AG09319 (cell line): ENCODE measurements around the gene TNKS1BP1.

Source experiments
- DNase-seq: peaks from one replicate; pipeline ENCODE4 v3.0.0-alpha.2; 2010; ENCODE audit warnings: low read depth; ENCODE audit errors: extremely low read depth
- TF ChIP-seq, protein P1 (sequence below): IDR thresholded peaks from 2 replicates; pipeline ENCODE4 v1.5.1; 2011; ENCODE audit warnings: low read depth, mild to moderate bottlenecking, inconsistent platforms, low read length, moderate library complexity

Gene TNKS1BP1

DNA sequence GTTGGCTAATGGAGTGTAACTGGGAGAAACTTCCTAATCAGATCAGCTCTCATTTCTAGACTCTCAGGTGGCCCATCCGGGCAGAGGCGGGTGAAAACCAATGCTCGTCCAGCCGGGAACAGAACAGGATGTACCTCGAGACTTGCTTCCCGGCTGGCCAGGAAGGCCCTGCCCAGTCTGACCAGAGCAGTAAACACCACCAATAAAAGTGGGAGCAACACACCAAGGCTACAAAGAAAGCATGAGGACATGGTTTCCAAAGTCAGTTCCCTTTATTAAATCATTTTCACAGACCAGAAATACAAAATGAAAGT, 940 bp upstream of the TNKS1BP1 start:
- TF ChIP-seq, protein P1, sequence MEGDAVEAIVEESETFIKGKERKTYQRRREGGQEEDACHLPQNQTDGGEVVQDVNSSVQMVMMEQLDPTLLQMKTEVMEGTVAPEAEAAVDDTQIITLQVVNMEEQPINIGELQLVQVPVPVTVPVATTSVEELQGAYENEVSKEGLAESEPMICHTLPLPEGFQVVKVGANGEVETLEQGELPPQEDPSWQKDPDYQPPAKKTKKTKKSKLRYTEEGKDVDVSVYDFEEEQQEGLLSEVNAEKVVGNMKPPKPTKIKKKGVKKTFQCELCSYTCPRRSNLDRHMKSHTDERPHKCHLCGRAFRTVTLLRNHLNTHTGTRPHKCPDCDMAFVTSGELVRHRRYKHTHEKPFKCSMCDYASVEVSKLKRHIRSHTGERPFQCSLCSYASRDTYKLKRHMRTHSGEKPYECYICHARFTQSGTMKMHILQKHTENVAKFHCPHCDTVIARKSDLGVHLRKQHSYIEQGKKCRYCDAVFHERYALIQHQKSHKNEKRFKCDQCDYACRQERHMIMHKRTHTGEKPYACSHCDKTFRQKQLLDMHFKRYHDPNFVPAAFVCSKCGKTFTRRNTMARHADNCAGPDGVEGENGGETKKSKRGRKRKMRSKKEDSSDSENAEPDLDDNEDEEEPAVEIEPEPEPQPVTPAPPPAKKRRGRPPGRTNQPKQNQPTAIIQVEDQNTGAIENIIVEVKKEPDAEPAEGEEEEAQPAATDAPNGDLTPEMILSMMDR = no peak
- DNase-seq = no peak

DNA sequence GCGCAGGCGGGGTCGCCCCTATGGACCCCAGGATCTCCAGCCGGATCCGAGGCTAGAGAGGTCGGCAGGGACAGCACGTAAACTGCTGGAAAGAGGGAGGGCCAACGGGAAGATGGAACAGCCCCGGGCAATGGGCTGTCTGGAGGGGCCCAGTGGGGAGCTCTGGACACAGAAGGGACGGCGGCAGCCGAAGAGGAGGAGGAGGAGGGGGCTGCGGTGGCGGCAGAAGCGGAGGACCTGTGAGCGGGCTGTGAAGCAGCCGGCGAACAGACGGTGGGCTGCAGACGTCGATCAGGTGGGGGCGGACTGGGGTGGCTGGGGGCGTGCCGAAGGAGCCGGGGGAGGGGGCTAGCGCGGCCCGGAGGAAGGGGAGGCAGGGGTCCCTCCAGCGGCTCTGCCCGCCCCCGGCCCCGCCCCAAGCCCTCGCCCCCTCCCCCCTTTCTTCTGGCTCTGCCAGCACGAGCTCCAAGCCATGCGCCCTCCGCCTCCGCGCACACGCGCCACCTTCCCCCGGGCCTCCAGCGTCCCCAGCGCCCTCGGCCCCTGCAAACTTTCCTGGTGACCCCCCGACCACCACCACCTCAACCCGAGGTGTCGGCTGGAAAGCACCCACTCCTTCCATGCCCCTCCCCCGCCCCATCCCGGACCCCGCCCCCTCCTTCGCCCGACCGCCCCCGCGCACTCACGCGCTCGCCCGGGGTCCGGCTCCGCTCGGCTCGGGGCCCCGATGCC, 432 bp downstream of the TNKS1BP1 start:
- no peak for DNase-seq
- TF ChIP-seq, protein P1 = no peak

DNA sequence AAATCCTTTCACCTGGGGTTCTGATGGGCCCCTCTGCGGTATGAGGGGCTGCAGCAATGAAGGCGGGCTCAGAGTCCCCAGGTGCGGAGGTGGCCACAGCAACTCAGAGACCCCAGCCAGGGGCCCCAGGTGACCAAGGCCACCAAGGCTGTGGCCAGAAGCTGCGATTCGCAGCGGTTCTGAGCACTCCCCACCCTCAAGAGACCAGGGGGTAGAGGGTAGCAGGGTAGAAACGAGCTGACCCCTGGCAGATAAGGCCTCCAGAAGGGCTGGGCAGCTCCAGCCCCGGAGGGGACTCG, 948 bp downstream of the TNKS1BP1 start:
- no peak for DNase-seq
- TF ChIP-seq, protein P1 = no peak

DNA sequence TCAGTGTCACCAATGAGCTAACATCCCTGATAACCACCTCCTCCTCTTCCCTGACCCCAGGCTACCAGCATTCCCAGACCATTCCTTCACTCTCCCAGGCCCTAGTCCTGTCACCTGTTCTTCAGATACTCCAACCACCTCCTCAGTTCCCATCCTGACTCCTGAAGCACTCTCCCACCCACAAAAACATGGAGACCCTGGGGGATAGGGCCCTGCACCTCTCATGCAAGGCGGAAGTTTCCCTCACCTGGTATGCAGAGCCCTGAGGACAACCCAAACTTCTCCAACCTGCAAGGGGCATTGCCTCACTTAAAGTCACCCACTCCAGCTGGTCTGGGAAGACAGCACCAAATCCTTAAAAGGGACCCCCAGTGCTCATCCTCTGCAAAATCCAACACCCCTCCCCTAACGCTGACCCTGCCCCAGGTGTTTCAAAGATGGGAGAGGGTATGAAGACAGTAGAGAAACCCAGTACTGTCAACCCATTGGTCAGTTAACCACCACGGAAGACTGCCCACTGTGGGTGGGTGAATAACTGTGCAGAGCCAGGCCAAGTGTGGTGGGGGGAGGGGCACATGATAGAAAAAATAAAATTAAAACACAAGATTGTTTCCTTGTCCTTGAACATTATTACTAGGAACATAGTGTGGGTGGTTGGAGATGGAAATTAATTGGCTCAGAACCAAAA, 1.4 kb downstream of the TNKS1BP1 start:
- no peak for DNase-seq
- TF ChIP-seq, protein P1 = peak; percentile 21

DNA sequence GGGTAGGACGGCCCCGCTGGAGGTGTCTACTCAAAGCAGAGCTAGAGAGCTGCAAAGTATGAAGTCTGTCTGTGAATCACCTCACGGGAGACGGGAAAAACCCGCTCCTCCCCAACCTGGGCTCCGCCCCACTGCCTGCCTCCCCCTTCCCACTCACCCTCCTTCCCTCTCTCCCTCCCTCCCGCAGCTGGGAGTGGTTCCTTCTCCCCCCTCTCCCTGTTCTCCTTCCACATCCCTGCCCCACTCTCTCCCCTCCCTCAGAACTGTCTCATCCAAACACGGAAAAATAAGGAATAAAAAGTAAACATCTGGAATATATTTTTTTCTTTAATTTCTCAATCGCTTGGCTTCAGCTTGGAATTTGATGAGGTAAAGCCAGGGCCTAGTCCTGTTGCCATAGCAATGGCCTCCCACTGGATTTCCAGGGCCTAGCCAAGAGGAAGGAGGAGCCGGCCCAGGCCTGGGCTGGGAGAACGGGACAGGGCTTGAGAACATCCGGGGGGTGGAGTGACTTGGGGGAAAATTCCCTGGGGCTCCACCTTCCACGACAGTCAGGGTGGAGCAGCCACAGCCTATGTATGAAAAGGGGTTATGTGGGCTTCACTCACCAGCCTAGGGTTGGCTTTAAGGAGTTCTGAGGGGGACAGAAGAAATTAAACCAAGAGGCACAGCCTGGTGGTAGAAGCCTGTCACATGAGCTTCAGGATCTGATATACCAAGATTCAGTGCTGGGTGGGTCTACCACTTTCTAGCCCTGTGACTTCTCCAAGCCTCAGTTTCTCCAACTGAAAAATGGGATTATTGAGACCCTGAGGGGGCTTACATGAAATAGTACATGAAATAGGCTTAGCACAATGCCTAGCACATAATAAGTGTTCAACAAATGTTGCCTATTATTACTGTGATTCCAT, 2.2 kb downstream of the TNKS1BP1 start:
- DNase-seq = peak; percentile 97
- TF ChIP-seq, protein P1 = no peak

DNA sequence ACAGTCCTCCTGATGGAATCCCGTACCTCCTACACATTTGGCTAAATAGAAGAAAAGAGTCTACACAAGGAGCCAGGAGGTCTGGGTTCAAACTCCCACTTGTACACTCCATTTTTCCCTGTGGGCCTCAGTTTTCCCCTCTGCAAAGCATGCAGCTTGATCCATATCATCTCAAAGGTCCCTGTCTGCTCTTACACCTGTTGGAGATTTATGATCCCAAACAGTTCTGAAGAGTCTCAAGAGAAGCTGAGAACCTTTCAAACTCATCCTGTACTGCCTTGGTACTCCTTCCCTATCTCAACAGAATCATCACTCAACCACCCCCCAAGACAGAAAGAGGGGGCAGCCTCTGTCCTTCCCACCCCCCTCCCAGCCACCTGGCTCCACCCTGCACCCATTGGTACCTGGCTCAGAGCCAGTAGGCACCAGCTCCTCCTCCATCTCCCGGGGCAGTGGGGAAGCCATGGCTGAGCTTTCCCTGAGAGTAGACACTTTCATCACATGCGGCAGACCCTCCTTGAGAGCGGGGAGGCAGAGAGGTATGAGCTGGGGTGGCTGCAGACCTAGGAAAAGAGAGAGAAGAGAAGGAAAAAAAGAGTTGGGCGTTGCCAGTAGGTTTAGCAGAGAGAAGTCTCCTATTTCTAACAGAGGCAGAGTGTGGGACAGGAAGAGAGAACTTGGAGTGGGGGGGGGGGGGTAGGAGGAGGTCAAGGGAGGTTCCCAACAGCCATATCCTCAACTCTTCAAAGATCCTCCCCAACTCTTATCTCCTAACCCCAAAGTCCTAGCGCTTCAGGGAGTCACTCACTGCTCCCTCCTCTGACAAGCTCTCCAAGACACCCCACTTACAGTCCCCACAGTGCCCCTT, 3.1 kb downstream of the TNKS1BP1 start:
- DNase-seq = no peak
- TF ChIP-seq, protein P1 = no peak
